Keratinocyte (primary cell): ENCODE results near the gene OVCH1. TPM values are rescaled to one million over a fixed set of nuclear protein-coding genes. Genes with fewer than 3 reads are reported as not detected.

ENCODE experiments used
- DNase-seq: peaks from one replicate; pipeline ENCODE4 v3.0.0-alpha.2; 2011; ENCODE audit warnings: low read depth, missing footprints, low spot score
- FAIRE-seq: peaks from 2 replicates; lab custom pipeline; 2011; peaks lifted over from hg19 to GRCh38; lab: Jason Lieb, UNC
- H2AFZ ChIP-seq: 2 replicates; pipeline ENCODE4 v1.6.0; 2012; ENCODE audit warnings: low read length, control low read depth, inconsistent platforms; ENCODE audit not compliant: control insufficient read depth
- H3K27ac ChIP-seq: 2 replicates; pipeline ENCODE4 v1.5.1; 2011; ENCODE audit warnings: low read length; ENCODE audit not compliant: control insufficient read depth, insufficient read depth
- H3K27me3 ChIP-seq: 3 replicates; pipeline ENCODE4 v1.6.0; 2011; ENCODE audit warnings: low read length; ENCODE audit not compliant: control insufficient read depth, insufficient read depth; ENCODE audit errors: extremely low read depth
- H3K36me3 ChIP-seq, 2 experiments: 2 replicates in 1 of 2; 3 replicates in 1 of 2; pipeline ENCODE4 v1.5.1; 2011; ENCODE audit warnings: low read length in 2 of 2, mild to moderate bottlenecking in 1 of 2; ENCODE audit not compliant: control insufficient read depth in 2 of 2, insufficient read depth in 2 of 2; ENCODE audit errors: extremely low read depth in 1 of 2
- H3K4me1 ChIP-seq: 3 replicates; pipeline ENCODE4 v1.5.1; 2011; ENCODE audit warnings: low read length; ENCODE audit not compliant: control insufficient read depth, insufficient read depth; ENCODE audit errors: extremely low read depth
- H3K4me2 ChIP-seq: 3 replicates; pipeline ENCODE4 v1.6.0; 2011; ENCODE audit warnings: low read depth, low read length; ENCODE audit not compliant: control insufficient read depth, insufficient read depth; ENCODE audit errors: extremely low read depth
- H3K4me3 ChIP-seq, 3 experiments: fragments of 200-600 bp in 1 of 3; sonication (generic) in 1 of 3; 2 replicates in 2 of 3; 3 replicates in 1 of 3; pipeline ENCODE4 v1.5.1; 2011 to 2016; ENCODE audit warnings: low read length in 3 of 3, mild to moderate bottlenecking in 3 of 3, control low read depth in 2 of 3, inconsistent platforms in 1 of 3, low read depth in 1 of 3, mixed read lengths in 1 of 3, mixed run types in 1 of 3, moderate library complexity in 1 of 3; ENCODE audit not compliant: control insufficient read depth in 2 of 3, insufficient read depth in 2 of 3; ENCODE audit errors: extremely low read depth in 1 of 3
- H3K79me2 ChIP-seq: 2 replicates; pipeline ENCODE4 v1.6.0; 2012; ENCODE audit warnings: low read length; ENCODE audit not compliant: control insufficient read depth, insufficient read depth
- H3K9ac ChIP-seq: 3 replicates; pipeline ENCODE4 v1.6.0; 2011; ENCODE audit warnings: low read length; ENCODE audit not compliant: control insufficient read depth, insufficient read depth; ENCODE audit errors: extremely low read depth
- H3K9me1 ChIP-seq: 3 replicates; pipeline ENCODE4 v1.6.0; 2011; ENCODE audit warnings: low read length; ENCODE audit not compliant: control insufficient read depth, insufficient read depth; ENCODE audit errors: extremely low read depth
- H3K9me3 ChIP-seq: 2 replicates; pipeline ENCODE4 v1.5.1; 2012; ENCODE audit warnings: low read depth, low read length; ENCODE audit not compliant: control insufficient read depth
- H4K20me1 ChIP-seq: 3 replicates; pipeline ENCODE4 v1.6.0; 2011; ENCODE audit warnings: low read length; ENCODE audit not compliant: control insufficient read depth, insufficient read depth; ENCODE audit errors: extremely low read depth
- EZH2 ChIP-seq: IDR thresholded peaks from one replicate; pipeline ENCODE4 v1.6.1; 2012; ENCODE audit warnings: inconsistent platforms, mild to moderate bottlenecking, low read length, moderate library complexity
- dilution Hi-C: fragments of 300-500 bp; cut with MboI; formaldehyde crosslinking; loops from one replicate; pipeline ENCODE4 v1.7.0; 2020; ENCODE audit warnings: low sequenced_read_pairs; ENCODE audit not compliant: extremely low pct_ligation_motif_present
- polyA plus RNA-seq, 5 experiments: library from polyadenylated mRNA; depleted of rRNA in 3 of 5; stranded (reverse) in 3 of 5; stranded (forward) in 1 of 5; unstranded in 1 of 5; fragments of >200 nt; gene quantifications; 1 replicate in 1 of 5; 2 replicates in 3 of 5; 3 replicates in 1 of 5; pipeline versions ENCODE4 v1.2.1 to v1.2.3, GENCODE V29; 2011 to 2012; ENCODE audit warnings: missing spikeins in 2 of 5, low read depth in 1 of 5, low replicate concordance in 1 of 5
- TF ChIP-seq, protein P1 (sequence below), 3 experiments: IDR thresholded peaks in 1 of 3; conservative IDR thresholded peaks in 1 of 3; optimal IDR thresholded peaks in 1 of 3; 2 replicates in 2 of 3; 3 replicates in 1 of 3; pipeline versions ENCODE3 to v1.5.1; 2011; ENCODE audit warnings: low read length in 3 of 3, mild to moderate bottlenecking in 3 of 3, moderate library complexity in 2 of 3, control low read depth in 1 of 3, inconsistent platforms in 1 of 3; ENCODE audit not compliant: insufficient read depth in 2 of 3; ENCODE audit errors: extremely low read depth in 1 of 3

The OVCH1 gene
- polyA plus RNA-seq, 1 donor (not counting 4 experiments of a cell fraction or from before 2014, with no cell fraction given) = 0.04 TPM

- Histone ChIP-seq H3K9ac (no peak overlapping the region), H3K4me1 (no peaks in the 10 kb centered on the region), H3K27me3 (no peaks in the 10 kb centered on the region), H3K9me1 (no peaks in the 10 kb centered on the region), H3K9me3 (no peaks in the 10 kb centered on the region), H4K20me1 (no peaks in the 10 kb centered on the region), H3K27ac (no peak overlapping the region), H2AFZ (no peak overlapping the region), H3K36me3 (no peaks in the 10 kb centered on the region), H3K4me2 (no peak overlapping the region), H3K4me3 (no peak overlapping the region), H3K79me2 (no peaks in the 10 kb centered on the region)
- FAIRE-seq = no peak
- TF ChIP-seq, protein P1, sequence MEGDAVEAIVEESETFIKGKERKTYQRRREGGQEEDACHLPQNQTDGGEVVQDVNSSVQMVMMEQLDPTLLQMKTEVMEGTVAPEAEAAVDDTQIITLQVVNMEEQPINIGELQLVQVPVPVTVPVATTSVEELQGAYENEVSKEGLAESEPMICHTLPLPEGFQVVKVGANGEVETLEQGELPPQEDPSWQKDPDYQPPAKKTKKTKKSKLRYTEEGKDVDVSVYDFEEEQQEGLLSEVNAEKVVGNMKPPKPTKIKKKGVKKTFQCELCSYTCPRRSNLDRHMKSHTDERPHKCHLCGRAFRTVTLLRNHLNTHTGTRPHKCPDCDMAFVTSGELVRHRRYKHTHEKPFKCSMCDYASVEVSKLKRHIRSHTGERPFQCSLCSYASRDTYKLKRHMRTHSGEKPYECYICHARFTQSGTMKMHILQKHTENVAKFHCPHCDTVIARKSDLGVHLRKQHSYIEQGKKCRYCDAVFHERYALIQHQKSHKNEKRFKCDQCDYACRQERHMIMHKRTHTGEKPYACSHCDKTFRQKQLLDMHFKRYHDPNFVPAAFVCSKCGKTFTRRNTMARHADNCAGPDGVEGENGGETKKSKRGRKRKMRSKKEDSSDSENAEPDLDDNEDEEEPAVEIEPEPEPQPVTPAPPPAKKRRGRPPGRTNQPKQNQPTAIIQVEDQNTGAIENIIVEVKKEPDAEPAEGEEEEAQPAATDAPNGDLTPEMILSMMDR (optimal IDR thresholded peaks at IDR 0.05 in 1 of 3, IDR thresholded peaks at IDR 0.05 in 1 of 3, conservative IDR thresholded peaks at IDR 0.05 in 1 of 3; ENCODE audit: extremely low read depth in 1 of 3, insufficient read depth in 2 of 3, low read length in 3 of 3) = no peak
- TF ChIP-seq EZH2 = no peak
- no peak for DNase-seq
- dilution Hi-C loops = no loop called here
Observed at GRCh38 chr12:29517264-29517663, 19.8 kb upstream of the OVCH1 start.

GRCh38 chr12:29516431-29516875 is 19.0 kb upstream of the OVCH1 start:
- no peak overlapping the region for H3K4me3 ChIP-seq
- H3K79me2 ChIP-seq = no peaks in the 10 kb centered on the region
- H3K27ac ChIP-seq = no peak overlapping the region
- H3K36me3 ChIP-seq = no peaks in the 10 kb centered on the region
- TF ChIP-seq EZH2 = no peak
- H3K9me1 ChIP-seq = no peaks in the 10 kb centered on the region
- H3K9ac ChIP-seq = no peak overlapping the region
- DNase-seq (no peak), FAIRE-seq (no peak)
- H3K4me1 ChIP-seq = no peaks in the 10 kb centered on the region
- no peaks in the 10 kb centered on the region for H3K27me3 ChIP-seq
- H3K9me3 ChIP-seq = no peaks in the 10 kb centered on the region
- H3K4me2 ChIP-seq = no peak overlapping the region
- dilution Hi-C loops = no loop called here
- H2AFZ ChIP-seq = no peak overlapping the region
- H4K20me1 ChIP-seq = no peaks in the 10 kb centered on the region

DNA sequence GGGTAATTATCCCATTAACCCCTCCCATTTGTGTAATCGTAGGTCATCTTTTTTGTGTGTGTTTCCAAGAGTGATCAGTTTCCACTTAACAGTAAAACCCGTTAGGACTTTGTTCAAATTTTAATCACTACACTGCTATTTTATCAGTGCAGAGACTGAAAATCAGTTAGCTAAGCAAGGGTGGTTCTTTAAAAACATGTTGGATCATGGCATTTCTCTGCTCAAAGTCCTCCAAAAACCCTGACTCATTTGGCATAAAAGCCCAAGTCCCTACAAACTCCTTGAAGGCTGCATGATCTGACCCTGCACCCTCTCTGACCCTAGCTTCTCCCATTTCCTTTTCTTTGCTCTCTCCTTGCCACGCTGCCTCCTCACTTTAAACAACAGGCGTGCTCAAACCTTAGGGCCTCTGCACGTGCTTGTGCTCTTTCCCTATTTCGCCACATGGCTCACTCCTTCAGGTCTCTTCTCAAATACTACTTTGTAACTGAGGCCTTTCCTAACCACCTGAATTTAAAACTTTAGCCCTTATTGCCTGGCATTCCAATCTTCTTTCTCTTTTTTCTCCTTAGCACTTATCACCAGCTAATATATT is 13.2 kb upstream of the OVCH1 start:
- FAIRE-seq (no peak), DNase-seq (no peak)
- Histone ChIP-seq H3K4me1 (peaks cover 4% of the 10 kb centered on the region), H3K27me3 (no peaks in the 10 kb centered on the region), H4K20me1 (no peaks in the 10 kb centered on the region), H3K36me3 (no peaks in the 10 kb centered on the region), H2AFZ (peak overlapping the region; percentile 10), H3K4me3 (no peak overlapping the region), H3K9me1 (no peaks in the 10 kb centered on the region), H3K9ac (no peak overlapping the region), H3K79me2 (no peaks in the 10 kb centered on the region), H3K27ac (no peak overlapping the region), H3K9me3 (no peaks in the 10 kb centered on the region), H3K4me2 (no peak overlapping the region)
- dilution Hi-C loops = no loop called here
- TF ChIP-seq, protein P1 (optimal IDR thresholded peaks at IDR 0.05 in 1 of 3, IDR thresholded peaks at IDR 0.05 in 1 of 3, conservative IDR thresholded peaks at IDR 0.05 in 1 of 3; ENCODE audit: extremely low read depth in 1 of 3, insufficient read depth in 2 of 3, low read length in 3 of 3) = no peak
- TF ChIP-seq EZH2 = no peak
